CD14-positive monocyte (primary cell): ENCODE measurements around the gene LYRM2. TPM values are rescaled to one million over a fixed set of nuclear protein-coding genes. Genes with fewer than 3 reads are reported as not detected.

Experiments used
- DNase-seq, 3 donors: peaks; one replicate each; pipeline ENCODE4 v3.0.0-alpha.2; 2011 to 2022
- H2AFZ ChIP-seq: 2 replicates; pipeline ENCODE4 v1.6.0; 2012; ENCODE audit warnings: mild to moderate bottlenecking, low read depth, low read length, inconsistent platforms; ENCODE audit not compliant: insufficient read depth, poor library complexity, severe bottlenecking
- H3K27ac ChIP-seq, 2 donors: 1 replicate in 1 of 2; 2 replicates in 1 of 2; pipeline ENCODE4 v1.5.1; 2012 to 2013; ENCODE audit warnings: low read length in 2 of 2, control low read depth in 1 of 2, inconsistent platforms in 1 of 2, low read depth in 1 of 2, mild to moderate bottlenecking in 1 of 2
- H3K27me3 ChIP-seq, 2 donors: one replicate each; pipeline versions ENCODE4 v1.6.0 to v1.6.1; 2011 to 2013; ENCODE audit warnings: low read length in 2 of 2; ENCODE audit not compliant: control insufficient read depth in 2 of 2, insufficient read depth in 2 of 2
- H3K36me3 ChIP-seq, 2 donors: replicated peaks in 1 of 2; 1 replicate in 1 of 2; 2 replicates in 1 of 2; pipeline versions ENCODE4 v1.5.1 to v1.6.1; 2012 to 2013; ENCODE audit warnings: low read length in 2 of 2, control low read depth in 1 of 2, inconsistent platforms in 1 of 2, mild to moderate bottlenecking in 1 of 2; ENCODE audit not compliant: insufficient read depth in 2 of 2, control insufficient read depth in 1 of 2
- H3K4me1 ChIP-seq, 2 donors: 1 replicate in 1 of 2; 2 replicates in 1 of 2; pipeline versions ENCODE4 v1.5.1 to v1.6.1; 2012 to 2013; ENCODE audit warnings: low read length in 2 of 2, control low read depth in 1 of 2, inconsistent platforms in 1 of 2, mild to moderate bottlenecking in 1 of 2, moderate library complexity in 1 of 2; ENCODE audit not compliant: insufficient read depth in 2 of 2, control insufficient read depth in 1 of 2
- H3K4me2 ChIP-seq: replicated peaks from 2 replicates; pipeline ENCODE3; 2012; ENCODE audit warnings: low read length, moderate library complexity, mild to moderate bottlenecking; ENCODE audit not compliant: poor library complexity, severe bottlenecking; ENCODE audit errors: extremely low read depth
- H3K4me3 ChIP-seq, 3 experiments: fragments of 200-600 bp in 1 of 3; sonication (generic) in 1 of 3; replicated peaks in 1 of 3; 1 replicate in 2 of 3; 2 replicates in 1 of 3; pipeline ENCODE4 v1.5.1; 2011 to 2013; ENCODE audit warnings: low read length in 3 of 3, mild to moderate bottlenecking in 3 of 3, control low read depth in 2 of 3, low read depth in 2 of 3, inconsistent platforms in 1 of 3, moderate library complexity in 1 of 3
- H3K79me2 ChIP-seq: 2 replicates; pipeline ENCODE4 v1.6.0; 2012; ENCODE audit warnings: mild to moderate bottlenecking, control low read depth, inconsistent platforms, low read length, moderate library complexity; ENCODE audit not compliant: insufficient read depth
- H3K9ac ChIP-seq: 2 replicates; pipeline ENCODE4 v1.6.0; 2017; ENCODE audit warnings: low read length, mild to moderate bottlenecking; ENCODE audit not compliant: insufficient read depth, poor library complexity, severe bottlenecking
- H3K9me3 ChIP-seq, 2 donors: replicated peaks in 1 of 2; 1 replicate in 1 of 2; 2 replicates in 1 of 2; pipeline versions ENCODE4 v1.5.1 to v1.6.1; 2012 to 2013; ENCODE audit warnings: low read length in 2 of 2, control low read depth in 1 of 2; ENCODE audit not compliant: control insufficient read depth in 1 of 2, insufficient read depth in 1 of 2
- H4K20me1 ChIP-seq: 2 replicates; pipeline ENCODE4 v1.6.0; 2012; ENCODE audit warnings: mild to moderate bottlenecking, low read length, control low read depth, moderate library complexity; ENCODE audit not compliant: insufficient read depth
- H3K27ac Mint-ChIP-seq, 7 donors: one replicate each; pipeline ENCODE4 v1.8.0; 2020; ENCODE audit warnings: mild to moderate bottlenecking in 7 of 7, mixed read lengths in 7 of 7, moderate library complexity in 6 of 7, inconsistent platforms in 2 of 7
- H3K27me3 Mint-ChIP-seq, 3 donors: one replicate each; pipeline ENCODE4 v1.8.0; 2021 to 2022; ENCODE audit warnings: low read depth in 3 of 3, mild to moderate bottlenecking in 3 of 3, mixed read lengths in 3 of 3, moderate library complexity in 3 of 3, inconsistent platforms in 1 of 3
- H3K36me3 Mint-ChIP-seq, 2 donors: one replicate each; pipeline ENCODE4 v1.8.0; 2020; ENCODE audit warnings: mixed read lengths in 2 of 2, inconsistent platforms in 1 of 2, mild to moderate bottlenecking in 1 of 2
- H3K4me1 Mint-ChIP-seq: one replicate; pipeline ENCODE4 v1.8.0; 2020; ENCODE audit warnings: mild to moderate bottlenecking, mixed read lengths
- H3K4me3 Mint-ChIP-seq, 2 donors: one replicate each; pipeline ENCODE4 v1.8.0; 2020; ENCODE audit warnings: mild to moderate bottlenecking in 2 of 2, mixed read lengths in 2 of 2, moderate library complexity in 1 of 2
- H3K9me3 Mint-ChIP-seq, 7 donors: one replicate each; pipeline ENCODE4 v1.8.0; 2020 to 2022; ENCODE audit warnings: mixed read lengths in 7 of 7, mild to moderate bottlenecking in 6 of 7, moderate library complexity in 6 of 7, inconsistent platforms in 2 of 7
- WGBS: methylation state at CpG from one replicate; pipeline ENCODE4 v1.1.5; 2013; ENCODE audit warnings: missing lambda C conversion rate; ENCODE audit not compliant: insufficient coverage; 5-methylcytosine and 5-hydroxymethylcytosine counted together
- intact Hi-C, 2 donors: fragments of 100-400 bp; cut with micrococcal nuclease; formaldehyde crosslinking; loops; one replicate each; pipeline versions ENCODE4 v1.15.0 to v1.15.1; 2023
- polyA plus RNA-seq, 3 donors: library from polyadenylated mRNA; depleted of rRNA in 1 of 3; unstranded in 2 of 3; stranded (reverse) in 1 of 3; fragments of 300-500 nt in 2 of 3; fragments of >200 nt in 1 of 3; fragmentation: Illumina TruSeq in 2 of 3; gene quantifications; 1 replicate in 2 of 3; 2 replicates in 1 of 3; pipeline ENCODE4 v1.2.3, GENCODE V29; 2012 to 2021
- TF ChIP-seq, protein P1 (sequence below): fragments of 200-600 bp; IDR thresholded peaks from one replicate; pipeline ENCODE4 v1.8.0; 2022; ENCODE audit warnings: antibody characterized with exemption, mild to moderate bottlenecking

LYRM2 gene
- polyA plus RNA-seq, 3 donors, result 13.2 to 64.0 (median 58.1) TPM

DNA sequence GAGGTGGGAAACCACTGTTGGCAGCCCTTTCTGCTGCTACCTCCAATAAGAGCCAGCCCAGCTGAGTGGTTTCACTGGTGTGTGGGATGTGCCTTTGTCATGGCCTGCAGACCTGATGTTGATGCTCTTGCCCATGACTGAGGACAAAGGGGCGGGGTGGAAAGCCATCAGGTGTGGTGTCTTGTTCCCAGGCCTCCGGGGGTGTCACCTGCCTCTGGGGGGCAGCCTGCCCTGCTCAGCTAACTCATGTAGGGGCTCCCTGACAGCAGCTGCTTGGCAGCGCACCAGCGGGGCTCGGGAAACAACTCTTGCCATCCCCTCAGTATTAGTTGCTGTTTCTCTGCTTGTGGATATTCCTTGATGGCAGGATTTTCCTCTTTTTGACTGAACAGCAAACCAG lies 91.3 kb downstream of the LYRM2 start:
- Histone ChIP-seq H3K4me1 (no peaks in the 10 kb centered on the region), H2AFZ (no peak overlapping the region), H3K27ac (no peak overlapping the region), H3K9ac (no peak overlapping the region), H3K36me3 (no peaks in the 10 kb centered on the region), H3K27me3 (no peaks in the 10 kb centered on the region), H3K4me3 (no peak overlapping the region), H3K79me2 (no peaks in the 10 kb centered on the region), H4K20me1 (no peaks in the 10 kb centered on the region), H3K4me2 (no peak overlapping the region), H3K9me3 (no peaks in the 10 kb centered on the region)
- Mint-ChIP-seq H3K36me3 (no peaks in the 10 kb centered on the region), H3K27me3 (peaks cover 0 to 3% (median 1%) of the 10 kb centered on the region in 3 donors), H3K9me3 (peaks cover 0 to 8% (median 0%) of the 10 kb centered on the region in 7 donors), H3K4me3 (no peak overlapping the region), H3K4me1 (no peaks in the 10 kb centered on the region), H3K27ac (peak overlapping the region in 1 of 7 donors; percentile 62)
- intact Hi-C loops, result no loop called here
- no peak for DNase-seq
- TF ChIP-seq, protein P1, sequence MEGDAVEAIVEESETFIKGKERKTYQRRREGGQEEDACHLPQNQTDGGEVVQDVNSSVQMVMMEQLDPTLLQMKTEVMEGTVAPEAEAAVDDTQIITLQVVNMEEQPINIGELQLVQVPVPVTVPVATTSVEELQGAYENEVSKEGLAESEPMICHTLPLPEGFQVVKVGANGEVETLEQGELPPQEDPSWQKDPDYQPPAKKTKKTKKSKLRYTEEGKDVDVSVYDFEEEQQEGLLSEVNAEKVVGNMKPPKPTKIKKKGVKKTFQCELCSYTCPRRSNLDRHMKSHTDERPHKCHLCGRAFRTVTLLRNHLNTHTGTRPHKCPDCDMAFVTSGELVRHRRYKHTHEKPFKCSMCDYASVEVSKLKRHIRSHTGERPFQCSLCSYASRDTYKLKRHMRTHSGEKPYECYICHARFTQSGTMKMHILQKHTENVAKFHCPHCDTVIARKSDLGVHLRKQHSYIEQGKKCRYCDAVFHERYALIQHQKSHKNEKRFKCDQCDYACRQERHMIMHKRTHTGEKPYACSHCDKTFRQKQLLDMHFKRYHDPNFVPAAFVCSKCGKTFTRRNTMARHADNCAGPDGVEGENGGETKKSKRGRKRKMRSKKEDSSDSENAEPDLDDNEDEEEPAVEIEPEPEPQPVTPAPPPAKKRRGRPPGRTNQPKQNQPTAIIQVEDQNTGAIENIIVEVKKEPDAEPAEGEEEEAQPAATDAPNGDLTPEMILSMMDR, result no peak
- 54% methylated on average over 2 of the region's 5 CpGs for WGBS

DNA sequence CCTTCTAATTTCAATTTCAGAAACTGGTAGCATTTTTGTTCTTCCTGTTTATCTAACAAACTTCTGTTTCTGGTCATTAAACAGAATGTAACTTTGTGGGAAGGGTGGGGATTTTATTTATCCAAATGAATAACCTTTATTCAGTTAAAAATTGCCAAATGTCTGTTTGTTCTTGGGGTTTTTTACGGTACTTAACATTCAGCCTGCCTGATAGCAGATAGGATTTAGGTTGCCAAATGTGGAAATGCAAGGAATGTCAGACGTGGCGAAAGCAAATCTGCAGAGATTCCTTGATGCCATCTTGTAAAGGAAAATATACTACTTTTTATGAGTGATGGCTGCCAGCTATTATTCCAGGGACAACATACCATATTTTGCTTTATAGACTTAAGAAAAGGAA lies 95.7 kb downstream of the LYRM2 start:
- DNase-seq, result no peak
- Histone ChIP-seq H3K4me1 (no peaks in the 10 kb centered on the region), H3K9ac (no peak overlapping the region), H3K27me3 (no peaks in the 10 kb centered on the region), H3K79me2 (no peaks in the 10 kb centered on the region), H3K4me3 (no peak overlapping the region), H3K9me3 (no peaks in the 10 kb centered on the region), H3K36me3 (no peaks in the 10 kb centered on the region), H4K20me1 (no peaks in the 10 kb centered on the region), H2AFZ (no peak overlapping the region), H3K4me2 (no peak overlapping the region), H3K27ac (no peak overlapping the region)
- Mint-ChIP-seq H3K27me3 (peaks cover 0 to 7% (median 1%) of the 10 kb centered on the region in 3 donors), H3K36me3 (no peaks in the 10 kb centered on the region), H3K27ac (no peak overlapping the region), H3K4me3 (no peak overlapping the region), H3K4me1 (no peaks in the 10 kb centered on the region), H3K9me3 (peaks cover 0 to 8% (median 0%) of the 10 kb centered on the region in 7 donors)
- intact Hi-C loops, result no loop called here
- WGBS, result 83% methylated on average over 1 of the region's 3 CpGs
- TF ChIP-seq, protein P1, result no peak
